SH-SY5Y (cell line): ENCODE data around the gene CNTFR.

Experiments used
- GATA2 ChIP-seq: IDR thresholded peaks from 2 replicates; pipeline ENCODE4 v1.6.1; 2011; ENCODE audit warnings: mild to moderate bottlenecking, low read depth, low read length
- GATA3 ChIP-seq: IDR thresholded peaks from 2 replicates; pipeline ENCODE4 v1.6.1; 2011; ENCODE audit warnings: low read depth, mild to moderate bottlenecking, low read length, moderate library complexity

CNTFR gene

GRCh38 chr9:34573599-34574325 lies 15.8 kb downstream of the CNTFR start:
- TF ChIP-seq GATA2 (no peak), GATA3 (no peak)

DNA sequence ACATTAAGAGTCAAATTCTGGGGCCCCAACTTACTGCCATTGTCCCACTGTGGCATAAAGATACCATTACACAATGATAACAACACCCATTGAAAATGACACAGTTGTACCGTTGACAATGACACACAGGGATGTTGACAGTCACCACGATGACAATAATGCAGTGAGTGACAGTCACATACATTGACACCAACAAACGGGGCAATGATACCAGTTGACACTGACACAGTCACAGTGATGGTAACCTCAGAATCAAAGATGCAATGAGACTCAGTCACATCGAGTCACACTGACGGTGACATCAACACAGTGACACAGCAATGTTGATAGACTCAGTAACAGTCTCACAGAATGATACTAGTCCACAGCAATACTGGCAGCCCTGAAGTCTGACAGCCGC lies 16.9 kb downstream of the CNTFR start:
- TF ChIP-seq GATA2 = no peak
- TF ChIP-seq GATA3 = no peak

DNA sequence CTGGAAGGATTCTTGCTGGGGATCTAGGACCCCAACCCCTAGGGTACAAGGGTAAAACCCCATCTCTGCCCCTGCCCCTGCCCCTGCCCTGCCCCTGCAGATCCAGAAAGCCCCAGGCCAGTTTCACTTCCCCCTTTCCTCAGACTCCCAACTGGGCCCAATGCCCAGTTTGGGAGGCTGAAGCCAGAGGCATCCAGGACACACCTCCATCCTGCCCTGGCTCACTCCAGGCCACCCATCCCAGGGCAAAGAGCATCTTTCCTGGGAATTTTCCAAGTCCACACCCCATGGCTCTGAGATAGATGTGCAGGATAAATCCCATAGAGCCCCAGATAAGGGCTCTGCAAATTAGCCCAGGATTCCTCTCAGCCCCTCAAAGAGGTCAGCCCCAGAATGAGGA lies 17.4 kb downstream of the CNTFR start:
- no peak for TF ChIP-seq GATA3
- peak; percentile 78 for TF ChIP-seq GATA2

GRCh38 chr9:34571481-34571810 lies 18.1 kb downstream of the CNTFR start:
- no peak for TF ChIP-seq GATA3

- TF ChIP-seq GATA2 (no peak), GATA3 (no peak)
Observed at GRCh38 chr9:34570809-34571480, 18.6 kb downstream of the CNTFR start.

GRCh38 chr9:34570376-34570775 lies 19.1 kb downstream of the CNTFR start:
- TF ChIP-seq GATA3 (no peak), GATA2 (no peak)

DNA sequence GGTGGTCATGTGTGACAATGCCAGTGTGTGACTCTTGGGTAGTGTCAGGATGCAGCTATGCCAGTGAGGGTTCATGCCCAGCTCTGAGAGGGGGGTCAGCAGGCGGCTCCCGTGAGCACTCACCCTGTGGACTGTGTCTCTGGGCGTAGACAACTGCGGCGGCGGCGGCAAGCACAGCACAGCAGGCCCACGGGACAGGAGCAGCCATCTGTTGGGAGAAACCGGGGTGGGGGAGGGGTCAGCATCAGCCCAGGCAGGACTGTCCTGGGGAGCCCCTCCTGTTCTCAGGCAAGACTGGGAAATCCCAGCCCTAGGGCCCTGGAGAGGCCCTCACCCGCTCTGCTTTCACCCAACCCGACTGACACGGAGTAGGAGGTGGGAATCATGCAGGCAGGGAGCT lies 20.8 kb downstream of the CNTFR start:
- no peak for TF ChIP-seq GATA2
- TF ChIP-seq GATA3 = no peak

DNA sequence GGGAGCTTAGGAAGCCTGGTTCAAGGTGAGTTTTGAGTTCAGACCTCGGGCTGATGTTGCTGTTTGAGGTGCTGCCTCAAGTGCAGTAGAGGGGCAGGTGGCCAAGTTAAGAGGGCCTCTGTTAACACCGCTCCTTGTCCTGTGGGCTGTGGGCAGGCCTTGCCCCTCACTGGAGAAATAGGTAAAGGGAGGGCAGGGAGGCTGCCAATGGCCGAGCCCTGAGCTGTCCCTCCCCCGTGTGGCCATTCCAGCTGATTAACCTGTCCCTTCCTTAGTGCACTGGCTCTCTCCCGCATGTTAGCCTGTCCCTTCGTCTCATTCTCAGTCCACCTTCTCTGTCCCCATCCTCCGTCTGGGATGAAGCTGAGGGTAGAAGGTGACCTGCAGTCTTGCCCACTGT lies 21.4 kb downstream of the CNTFR start:
- no peak for TF ChIP-seq GATA3
- no peak for TF ChIP-seq GATA2

- TF ChIP-seq GATA3 (no peak), GATA2 (peak; percentile 73)
Observed at GRCh38 chr9:34566972-34567371, 22.6 kb downstream of the CNTFR start.

DNA sequence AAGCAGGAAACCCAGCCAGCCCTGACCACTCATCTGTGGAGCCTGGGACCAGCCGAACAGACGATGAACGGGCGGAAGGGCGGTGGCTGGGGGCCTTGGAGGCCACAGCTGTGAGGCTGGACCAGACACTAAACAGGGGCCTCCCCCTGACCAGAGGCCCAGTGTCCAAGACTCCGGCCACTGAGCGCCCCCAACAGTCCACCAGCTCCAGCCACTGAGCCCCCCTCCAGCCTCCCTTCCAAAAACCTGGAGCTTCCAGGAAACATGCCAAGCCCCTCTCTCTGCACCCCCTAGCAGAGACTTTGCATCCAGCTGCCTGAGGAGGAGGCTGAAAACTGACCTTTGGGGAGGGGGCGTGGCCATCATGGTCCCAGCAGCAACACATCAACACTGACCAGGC lies 23.2 kb downstream of the CNTFR start:
- TF ChIP-seq GATA2 (no peak), GATA3 (no peak)

DNA sequence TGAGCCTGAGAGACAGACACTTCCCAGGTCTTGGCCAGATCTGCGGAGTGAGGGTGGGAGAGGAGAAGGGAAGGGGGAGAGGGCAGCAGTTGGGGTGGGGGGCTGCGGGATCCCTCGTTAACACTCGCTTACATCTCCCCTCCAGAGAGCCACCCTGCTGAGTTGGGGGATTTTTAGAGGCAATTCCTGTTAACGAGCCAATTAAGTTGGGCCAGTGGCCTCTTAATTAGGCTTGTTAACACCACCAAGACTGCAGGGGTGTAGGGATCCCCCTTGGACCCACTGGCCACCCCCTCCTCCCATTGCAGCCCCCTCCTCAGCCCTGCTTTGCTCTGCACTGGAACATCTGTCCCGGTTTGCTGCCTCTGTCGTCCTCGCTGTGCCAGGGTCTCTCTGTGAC lies 23.7 kb downstream of the CNTFR start:
- TF ChIP-seq GATA2 = no peak
- no peak for TF ChIP-seq GATA3

- no peak for TF ChIP-seq GATA3
- no peak for TF ChIP-seq GATA2
Observed at GRCh38 chr9:34564617-34565016, 24.9 kb downstream of the CNTFR start.

DNA sequence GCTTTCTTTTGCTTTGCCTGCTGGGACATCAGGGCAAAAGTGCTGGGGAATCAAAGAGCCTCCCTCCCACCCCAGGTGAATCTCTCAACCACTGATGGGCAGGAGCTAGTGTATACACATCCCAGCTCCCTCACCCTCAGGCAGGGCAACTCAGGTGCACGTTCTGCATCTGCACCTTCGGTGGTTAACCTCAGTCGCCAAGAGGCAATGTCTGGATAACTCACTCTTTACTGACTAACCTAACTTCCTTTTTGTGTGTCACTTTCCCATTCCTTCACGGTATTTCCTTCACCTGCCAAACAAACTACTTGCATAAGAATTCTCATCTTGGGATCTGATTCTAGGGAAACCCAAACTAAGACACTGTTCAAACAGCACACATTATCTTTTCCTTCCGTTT lies 26.3 kb downstream of the CNTFR start:
- TF ChIP-seq GATA2 (no peak), GATA3 (no peak)

DNA sequence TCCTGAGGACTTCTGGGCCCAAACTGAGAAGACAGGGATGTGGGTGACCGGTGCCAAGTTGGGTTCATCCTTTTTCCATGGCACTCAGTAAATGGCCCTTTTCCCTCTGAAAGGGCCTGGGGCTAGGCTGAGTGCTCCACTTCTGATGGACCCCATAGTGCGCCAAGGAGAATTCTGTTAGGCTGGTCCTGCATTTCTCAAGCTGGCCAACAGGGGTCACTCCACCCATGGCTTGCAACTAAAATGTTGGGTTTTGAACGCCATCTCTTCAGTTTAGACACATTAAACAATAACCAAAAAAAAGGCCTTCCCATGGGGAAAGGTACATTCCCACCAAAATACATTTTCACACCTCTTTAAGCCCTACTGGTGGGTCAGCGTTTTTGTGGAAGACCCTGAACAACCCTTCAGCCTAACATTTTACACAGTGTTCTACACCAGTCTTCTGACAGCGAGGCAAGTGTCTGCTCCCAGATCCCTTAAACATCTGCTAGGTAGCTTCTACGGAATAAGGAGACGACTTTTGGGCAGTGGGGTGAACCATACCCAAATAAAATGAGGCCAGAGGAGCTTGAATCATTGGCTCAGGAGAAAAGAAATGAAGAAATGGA lies 27.3 kb downstream of the CNTFR start:
- TF ChIP-seq GATA2 = no peak
- TF ChIP-seq GATA3 = no peak

DNA sequence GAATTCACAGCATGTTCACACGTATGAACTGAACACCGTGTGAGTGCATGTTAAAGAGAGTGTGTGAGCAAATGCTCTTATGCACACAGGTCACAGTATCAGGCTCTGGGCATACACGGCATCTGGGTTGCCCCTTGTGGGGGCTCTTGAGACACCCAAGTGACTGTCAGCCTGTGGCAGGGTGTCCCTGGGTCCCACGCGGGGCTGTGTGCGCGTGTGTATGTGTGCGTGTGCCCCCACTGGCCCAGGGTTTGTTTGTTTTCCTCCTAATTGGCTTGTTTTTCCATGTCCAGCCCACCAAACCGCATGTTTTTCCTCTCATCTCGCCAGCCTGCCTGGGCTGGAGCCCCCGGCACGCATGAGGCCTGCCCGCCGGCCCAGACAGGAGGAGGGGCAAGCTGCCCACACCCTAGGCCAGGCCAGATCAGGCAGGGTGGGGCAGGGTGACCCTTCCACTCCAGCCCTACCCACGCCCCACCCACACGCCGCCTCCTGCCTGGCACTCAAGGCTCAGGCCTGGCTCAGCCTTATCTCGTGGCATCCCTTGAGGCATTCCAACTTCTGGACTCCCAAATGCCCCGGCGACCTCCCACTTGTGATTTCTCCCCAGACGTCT lies 28.8 kb downstream of the CNTFR start:
- TF ChIP-seq GATA2 = 0 out of 2 replicates have a peak, but pooled peaks have one; percentile 15
- no peak for TF ChIP-seq GATA3
